Measurements from ENCODE around the gene SHTN1.

Gene SHTN1

GRCh38 chr10:116973371-116973905 is 31.5 kb downstream of the SHTN1 start:
- H3K4me3 ChIP-seq (ENCODE audit: low read length) = no peak overlapping the region
- TF ChIP-seq CTCF (conservative IDR thresholded peaks at IDR 0.05; ENCODE audit: low read length) = no peak
- no peak for DNase-seq (ENCODE audit: low read depth)

- no peak for DNase-seq (ENCODE audit: low read depth)
- TF ChIP-seq CTCF (conservative IDR thresholded peaks at IDR 0.05; ENCODE audit: low read length) = no peak
- H3K4me3 ChIP-seq (ENCODE audit: low read length) = no peak overlapping the region
Measured at GRCh38 chr10:116972131-116972530, 32.9 kb downstream of the SHTN1 start.

- DNase-seq (ENCODE audit: low read depth) = no peak
- no peak overlapping the region for H3K4me3 ChIP-seq (ENCODE audit: low read length)
- no peak for TF ChIP-seq CTCF (conservative IDR thresholded peaks at IDR 0.05; ENCODE audit: low read length)
Measured at GRCh38 chr10:116970050-116970449, 34.9 kb downstream of the SHTN1 start.

DNA sequence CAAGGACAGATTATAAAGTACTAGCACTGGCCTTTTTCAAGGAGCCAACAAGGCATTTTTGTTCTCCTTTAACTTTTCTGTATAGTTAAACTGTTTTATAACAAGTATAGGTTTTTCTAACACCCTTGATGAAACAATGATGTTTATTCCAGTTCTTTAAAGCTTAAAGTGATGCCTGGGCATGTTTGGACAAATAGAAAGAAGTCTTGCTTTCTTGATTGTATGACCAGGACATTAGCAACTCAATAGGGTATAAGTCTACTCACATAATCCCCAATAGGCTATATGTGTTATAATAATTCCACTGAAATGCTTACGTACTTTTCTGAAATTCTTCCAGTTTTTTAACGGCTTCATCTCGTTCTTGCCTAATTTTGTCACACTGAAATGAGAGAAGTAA is 36.7 kb downstream of the SHTN1 start:
- TF ChIP-seq CTCF (conservative IDR thresholded peaks at IDR 0.05; ENCODE audit: low read length) = no peak
- DNase-seq (ENCODE audit: low read depth) = no peak
- H3K4me3 ChIP-seq (ENCODE audit: low read length) = no peak overlapping the region

- no peak for TF ChIP-seq CTCF (conservative IDR thresholded peaks at IDR 0.05; ENCODE audit: low read length)
- DNase-seq (ENCODE audit: low read depth) = no peak
- H3K4me3 ChIP-seq (ENCODE audit: low read length) = no peak overlapping the region
Measured at GRCh38 chr10:116961406-116962251, 43.4 kb downstream of the SHTN1 start.

- H3K4me3 ChIP-seq (ENCODE audit: low read length) = no peak overlapping the region
- no peak for TF ChIP-seq CTCF (conservative IDR thresholded peaks at IDR 0.05; ENCODE audit: low read length)
- peak; percentile 4 for DNase-seq (ENCODE audit: low read depth)
Measured at GRCh38 chr10:116960066-116960776, 44.8 kb downstream of the SHTN1 start.
